HG03439 (cell line): ENCODE measurements around the gene DBN1.

ENCODE experiments used
- ATAC-seq: cut with Tn5 transposase; IDR thresholded peaks from one replicate; pipeline ENCODE4 v1.9.1; 2021; ENCODE audit warnings: mild to moderate bottlenecking, moderate library complexity; ENCODE audit not compliant: unreplicated experiment

Gene DBN1

GRCh38 chr5:177457852-177458681, 15.4 kb downstream of the DBN1 start:
- ATAC-seq: no peak

GRCh38 chr5:177456976-177457851, 16.2 kb downstream of the DBN1 start:
- ATAC-seq: peak; percentile 31

DNA sequence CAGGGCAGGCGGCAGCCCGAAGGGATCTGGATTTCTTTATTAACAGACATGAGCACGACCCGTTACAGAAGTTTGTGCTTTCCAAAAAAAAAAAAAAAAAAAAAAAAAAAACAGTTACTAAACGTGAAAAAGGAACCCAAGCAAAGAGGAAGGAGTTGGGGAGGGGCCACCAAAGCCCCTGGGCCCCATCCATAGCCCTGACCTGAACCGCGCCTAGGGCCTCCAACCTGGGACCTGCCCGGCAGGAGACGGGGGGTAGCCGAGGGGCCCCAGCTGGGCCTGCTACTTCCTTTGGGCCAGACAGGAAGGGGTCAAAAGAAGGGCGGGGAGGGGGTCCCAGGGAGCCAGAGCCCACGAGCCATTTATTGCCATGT, 16.9 kb downstream of the DBN1 start:
- ATAC-seq: no peak

- ATAC-seq: peak; percentile 25
Observed at GRCh38 chr5:177455661-177456590, 17.5 kb downstream of the DBN1 start.

- peak; percentile 49 for ATAC-seq
Observed at GRCh38 chr5:177455036-177455660, 18.3 kb downstream of the DBN1 start.

- ATAC-seq: peak; percentile 42
Observed at GRCh38 chr5:177454397-177455035, 18.9 kb downstream of the DBN1 start.

DNA sequence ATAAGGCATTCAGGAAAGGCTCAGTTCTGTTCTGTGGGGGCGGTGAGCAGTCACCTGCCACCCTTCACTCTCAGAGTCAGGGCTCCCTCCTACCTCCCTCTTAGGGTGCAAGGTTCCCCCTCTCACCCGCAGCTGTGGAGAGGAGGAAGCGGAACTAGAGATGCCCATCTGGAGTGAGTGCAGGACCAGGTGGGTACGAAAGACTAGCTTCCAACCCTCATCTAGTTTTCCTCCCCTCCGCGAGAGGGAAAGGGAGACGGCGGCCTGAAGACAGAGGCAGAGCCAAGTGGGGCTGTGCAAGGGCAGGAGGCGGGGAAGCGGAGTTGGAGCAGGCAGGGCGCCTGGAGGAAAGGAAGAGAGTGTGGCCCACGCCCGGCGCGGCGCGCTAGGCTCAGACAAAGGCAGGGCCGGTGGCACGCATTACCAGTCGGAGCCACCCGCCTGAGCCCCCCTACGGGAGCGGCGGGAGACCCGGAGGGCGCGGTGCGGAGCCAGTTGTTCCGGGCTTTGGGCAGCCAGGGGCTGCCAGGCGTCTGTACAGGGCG, 19.5 kb downstream of the DBN1 start:
- peak; percentile 4 for ATAC-seq

- no peak for ATAC-seq
Observed at GRCh38 chr5:177452688-177453638, 20.5 kb downstream of the DBN1 start.

GRCh38 chr5:177450667-177451424, 22.6 kb downstream of the DBN1 start:
- no peak for ATAC-seq

DNA sequence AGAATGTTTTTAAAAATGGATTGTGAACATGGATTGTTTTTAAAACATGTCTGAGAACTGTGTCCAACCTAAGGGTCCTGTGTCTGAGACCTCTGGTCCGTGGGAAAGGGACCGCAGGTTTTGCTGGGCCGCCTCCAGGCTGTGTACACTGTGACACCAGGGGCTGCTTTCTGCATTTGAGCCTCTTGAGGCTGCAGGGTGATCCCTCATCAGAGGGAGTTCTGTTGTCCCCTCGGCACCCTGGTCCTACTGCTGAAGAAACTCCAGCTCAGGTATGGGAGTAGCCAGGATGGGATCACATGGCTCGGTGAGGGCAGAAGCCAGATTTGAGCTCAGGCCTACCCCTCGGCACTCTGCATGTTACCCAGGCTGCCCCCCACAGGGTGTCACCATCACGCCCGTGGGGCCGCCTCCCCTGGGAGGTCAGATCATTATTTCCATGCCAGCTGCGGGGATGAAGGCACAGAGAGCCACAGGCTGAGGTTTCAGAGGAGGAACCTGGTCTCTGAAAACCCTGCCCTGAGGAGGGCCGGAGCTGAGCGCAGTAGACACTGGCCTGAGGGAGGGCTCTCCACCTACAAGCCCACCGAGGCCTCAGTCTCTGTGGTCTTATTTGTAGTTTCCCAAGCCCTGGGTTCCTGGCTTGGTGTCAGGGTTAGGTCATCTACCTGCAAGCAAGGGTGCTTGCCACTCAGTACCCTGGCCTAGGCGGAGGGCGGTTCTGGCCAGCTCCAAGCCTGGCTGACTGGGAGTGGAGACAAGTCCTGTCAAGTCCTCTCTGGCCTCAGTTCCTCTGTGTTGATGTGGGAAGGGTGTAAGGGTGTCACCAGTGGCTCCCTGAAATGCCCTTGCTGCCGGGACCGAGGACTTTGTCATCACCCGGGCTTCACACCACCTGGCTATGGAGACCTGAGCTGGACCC, 24.0 kb downstream of the DBN1 start:
- no peak for ATAC-seq

DNA sequence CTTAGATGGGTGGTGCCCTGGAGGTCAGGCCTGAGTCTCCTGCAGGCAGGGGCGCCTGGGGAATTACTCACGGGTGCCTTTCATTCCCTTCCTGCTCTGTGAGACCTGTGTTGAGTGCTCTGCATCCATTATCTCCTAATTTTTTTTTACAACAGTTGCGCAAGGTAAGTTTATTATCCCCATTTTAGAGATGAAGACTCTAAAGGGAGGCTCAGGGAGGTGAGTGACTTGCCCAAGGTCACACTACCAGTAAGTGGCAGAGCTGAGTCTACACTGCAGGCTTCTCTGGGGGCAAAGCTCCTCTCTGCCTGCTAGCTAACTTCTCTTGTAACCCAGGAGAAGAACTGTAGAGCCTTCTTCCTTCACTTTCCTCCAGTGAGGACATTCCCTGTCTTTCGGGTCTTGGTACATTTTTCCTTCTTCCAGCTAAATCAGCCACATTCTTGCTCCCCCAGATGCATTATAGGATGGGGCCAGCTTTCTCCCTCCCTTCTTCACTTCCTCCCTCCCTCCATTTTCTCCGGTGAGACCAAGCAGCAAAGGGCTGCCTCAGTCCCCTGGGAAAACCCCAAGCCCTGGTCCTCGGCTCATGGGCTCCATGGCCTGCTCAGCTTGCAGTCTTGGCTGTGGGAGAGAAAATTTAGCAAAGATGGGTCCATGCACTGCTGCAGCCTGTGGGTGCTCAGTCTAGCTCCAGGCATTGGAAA, 25.0 kb downstream of the DBN1 start:
- no peak for ATAC-seq

- no peak for ATAC-seq
Observed at GRCh38 chr5:177447611-177448243, 25.7 kb downstream of the DBN1 start.

GRCh38 chr5:177447066-177447610, 26.3 kb downstream of the DBN1 start:
- ATAC-seq: peak; percentile 33

GRCh38 chr5:177446200-177447065, 27.0 kb downstream of the DBN1 start, which contains the start of gene PRR7:
Gene PRR7 (plus strand): TSS chr5:177446814. CDS start chr5:177455068, 8,254 bp downstream.
- peak; percentile 37 for ATAC-seq
